ENCODE data around the gene SCN3A. TPM values are rescaled to one million over a fixed set of nuclear protein-coding genes. Genes with fewer than 3 reads are reported as not detected.

The SCN3A gene
- total and polyA plus RNA-seq, 2 of the 4 experiments (the other 2 are of a cell fraction): 0.26 to 0.90 TPM

DNA sequence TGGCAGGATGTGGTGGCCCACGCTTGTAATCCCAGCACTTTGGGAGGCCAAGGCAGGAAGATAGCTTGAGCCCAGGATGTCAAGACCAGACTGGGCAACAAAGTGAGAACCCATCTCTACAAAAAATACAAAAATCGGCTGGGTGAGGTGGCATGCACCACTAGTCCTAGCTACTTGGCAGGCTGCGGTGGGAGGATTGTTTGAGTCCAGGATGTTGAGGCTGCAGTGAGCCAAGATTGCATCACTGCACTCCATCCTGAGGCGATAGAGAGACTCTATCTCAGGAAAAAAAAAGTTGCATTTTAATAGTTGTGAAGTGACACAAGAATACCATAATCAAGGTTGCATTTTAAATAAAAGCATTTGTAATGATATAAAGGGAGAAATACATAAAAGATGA is 124.4 kb downstream of the SCN3A start:
- ATAC-seq (ENCODE audit: low read depth) (no peak), DNase-seq (no peak)
- H3K9me3 ChIP-seq (ENCODE audit: control insufficient read depth, insufficient read depth, low read length): no peaks in the 10 kb centered on the region
- H3K4ac ChIP-seq (ENCODE audit: low read depth, low read length): no peak overlapping the region
- H3K18ac ChIP-seq (ENCODE audit: low read depth, low read length): no peak overlapping the region
- no peak overlapping the region for H2AK9ac ChIP-seq (replicated peaks; ENCODE audit: low read depth, low read length, poor library complexity)
- no peak overlapping the region for H3K4me3 ChIP-seq (ENCODE audit: insufficient read depth, low read depth, low read length)
- H3K79me1 ChIP-seq (ENCODE audit: low read depth in 1 of 2, low read length in 2 of 2): no peaks in the 10 kb centered on the region
- no peak overlapping the region for H4K5ac ChIP-seq (ENCODE audit: low read depth, low read length)
- H4K8ac ChIP-seq (ENCODE audit: low read depth in 2 of 2, low read length in 2 of 2): no peak overlapping the region
- H2BK20ac ChIP-seq (ENCODE audit: low read depth, low read length): no peak overlapping the region
- H2BK120ac ChIP-seq (ENCODE audit: low read depth, low read length): no peak overlapping the region
- H3K56ac ChIP-seq (ENCODE audit: extremely low read depth, insufficient read depth, low read length): no peak overlapping the region
- no peak overlapping the region for H3K9ac ChIP-seq (ENCODE audit: low read depth, low read length)
- dilution Hi-C loops (cut with HindIII; ENCODE audit: low sequenced_read_pairs, unreplicated experiment): no loop called here
- H3K4me2 ChIP-seq (ENCODE audit: low read depth, low read length): no peak overlapping the region
- ChIA-PET CTCF (no interaction called here), POLR2A (ENCODE audit: unreplicated experiment) (no interaction called here)
- H3K9me1 ChIP-seq (ENCODE audit: insufficient read depth, low read length): no peaks in the 10 kb centered on the region
- H3K23ac ChIP-seq (ENCODE audit: low read depth, low read length): no peak overlapping the region
- no peak overlapping the region for H2BK5ac ChIP-seq (ENCODE audit: low read depth, low read length, poor library complexity, severe bottlenecking)
- H2AFZ ChIP-seq (replicated peaks; ENCODE audit: low read length, poor library complexity): no peak overlapping the region
- H3K27me3 ChIP-seq (ENCODE audit: control insufficient read depth, insufficient read depth, low read length): no peaks in the 10 kb centered on the region; the same call in 1 of the 2 replicates
- H3K14ac ChIP-seq (replicated peaks; ENCODE audit: low read depth, low read length): no peak overlapping the region
- H3K27ac ChIP-seq (ENCODE audit: insufficient read depth, low read length): no peak overlapping the region
- TF ChIP-seq, protein P1, sequence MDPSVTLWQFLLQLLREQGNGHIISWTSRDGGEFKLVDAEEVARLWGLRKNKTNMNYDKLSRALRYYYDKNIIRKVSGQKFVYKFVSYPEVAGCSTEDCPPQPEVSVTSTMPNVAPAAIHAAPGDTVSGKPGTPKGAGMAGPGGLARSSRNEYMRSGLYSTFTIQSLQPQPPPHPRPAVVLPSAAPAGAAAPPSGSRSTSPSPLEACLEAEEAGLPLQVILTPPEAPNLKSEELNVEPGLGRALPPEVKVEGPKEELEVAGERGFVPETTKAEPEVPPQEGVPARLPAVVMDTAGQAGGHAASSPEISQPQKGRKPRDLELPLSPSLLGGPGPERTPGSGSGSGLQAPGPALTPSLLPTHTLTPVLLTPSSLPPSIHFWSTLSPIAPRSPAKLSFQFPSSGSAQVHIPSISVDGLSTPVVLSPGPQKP (IDR thresholded peaks at IDR 0.05; ENCODE audit: borderline replicate concordance, low read depth, low read length): no peak
- TF ChIP-seq RCOR1 (IDR thresholded peaks at IDR 0.05; ENCODE audit: insufficient replicate concordance, low read length): no peak
- no peak for TF ChIP-seq CHD1 (IDR thresholded peaks at IDR 0.05; ENCODE audit: low read depth, low read length)
- TF ChIP-seq FOS (IDR thresholded peaks at IDR 0.05; ENCODE audit: low read depth, low read length): no peak
- TF ChIP-seq RFX5 (IDR thresholded peaks at IDR 0.05; ENCODE audit: low read depth, low read length): no peak
- in situ Hi-C loops (cut with MboI; ENCODE audit: low sequenced_read_pairs): no loop called here
- no peaks in the 10 kb centered on the region for H3K4me1 ChIP-seq (ENCODE audit: control insufficient read depth, insufficient read depth, low read length)
- H4K91ac ChIP-seq (ENCODE audit: insufficient read depth, low read depth, low read length): no peak overlapping the region
- BruUV-seq (replicated peaks): no TSS peak
- no peaks in the 10 kb centered on the region for H3K36me3 ChIP-seq (ENCODE audit: control insufficient read depth, insufficient read depth, low read length)
- H2AK5ac ChIP-seq (ENCODE audit: low read depth, low read length): no peak overlapping the region
- intact Hi-C loops (cut with micrococcal nuclease): no loop called here
- no peak overlapping the region for H2BK15ac ChIP-seq (ENCODE audit: low read depth, low read length)
- no CpG with 5 or more reads among the region's 4 CpGs for WGBS, 2 experiments (ENCODE audit: extremely low coverage in 2 of 2, insufficient read length in 1 of 2)
- no peaks in the 10 kb centered on the region for H4K20me1 ChIP-seq (ENCODE audit: insufficient read depth, low read length)

All from IMR-90 (cell line).